Activated CD8-positive, alpha-beta memory T cell treated with anti-CD3 and anti-CD28 coated beads, Interleukin-2, amount 50 U/mL, for 4 hours (primary cell): Measurements from ENCODE around the gene LRRK2.
"Not testable (repeated sequence)": the region's sequence is repeated elsewhere in the genome, so short reads cannot be mapped to it uniquely, and the experiment has no call there.

ENCODE experiments used
- DNase-seq: peaks from one replicate; pipeline ENCODE4 v3.0.0-alpha.2; 2020

The LRRK2 gene

GRCh38 chr12:40215982-40216381, 8.8 kb upstream of the LRRK2 start:
- DNase-seq = no peak

GRCh38 chr12:40216516-40217288, 8.1 kb upstream of the LRRK2 start:
- DNase-seq = no peak

- DNase-seq = no peak
These were observed 5.0 kb upstream of the LRRK2 start for GRCh38 chr12:40219760-40220159.

GRCh38 chr12:40222247-40222646, 2.5 kb upstream of the LRRK2 start:
- no peak for DNase-seq

GRCh38 chr12:40223646-40224045, 1.2 kb upstream of the LRRK2 start:
- no peak for DNase-seq

DNA sequence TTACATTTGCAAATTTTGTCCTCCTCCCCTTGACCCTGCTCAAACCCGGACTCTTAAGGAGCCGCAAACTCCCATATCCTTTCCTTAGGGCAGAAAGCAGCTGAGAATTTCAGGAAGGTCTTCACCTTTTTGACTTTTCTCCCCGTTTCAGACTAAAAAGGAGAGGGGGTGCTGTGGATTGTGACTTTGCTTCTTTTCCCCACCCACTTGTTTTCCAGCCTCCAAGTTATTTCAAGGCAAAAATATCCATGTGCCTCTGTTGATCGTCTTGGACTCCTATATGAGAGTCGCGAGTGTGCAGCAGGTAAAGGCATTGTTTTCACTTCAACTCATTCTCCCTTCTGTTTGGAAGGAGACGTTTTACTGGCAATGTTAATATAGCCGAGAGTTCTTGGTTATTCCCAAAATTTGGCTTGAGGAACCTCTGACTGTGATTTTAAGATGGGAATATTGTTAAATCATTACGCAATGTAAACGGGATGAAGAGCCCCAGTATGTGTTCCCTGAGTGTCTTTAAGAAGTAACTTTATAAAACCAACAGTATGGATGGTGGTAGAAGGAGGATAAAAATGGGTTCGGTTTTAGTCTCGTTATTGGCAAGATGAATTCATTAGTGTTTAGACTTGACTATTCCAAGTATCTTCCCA, 663 bp downstream of the LRRK2 start:
- no peak for DNase-seq

DNA sequence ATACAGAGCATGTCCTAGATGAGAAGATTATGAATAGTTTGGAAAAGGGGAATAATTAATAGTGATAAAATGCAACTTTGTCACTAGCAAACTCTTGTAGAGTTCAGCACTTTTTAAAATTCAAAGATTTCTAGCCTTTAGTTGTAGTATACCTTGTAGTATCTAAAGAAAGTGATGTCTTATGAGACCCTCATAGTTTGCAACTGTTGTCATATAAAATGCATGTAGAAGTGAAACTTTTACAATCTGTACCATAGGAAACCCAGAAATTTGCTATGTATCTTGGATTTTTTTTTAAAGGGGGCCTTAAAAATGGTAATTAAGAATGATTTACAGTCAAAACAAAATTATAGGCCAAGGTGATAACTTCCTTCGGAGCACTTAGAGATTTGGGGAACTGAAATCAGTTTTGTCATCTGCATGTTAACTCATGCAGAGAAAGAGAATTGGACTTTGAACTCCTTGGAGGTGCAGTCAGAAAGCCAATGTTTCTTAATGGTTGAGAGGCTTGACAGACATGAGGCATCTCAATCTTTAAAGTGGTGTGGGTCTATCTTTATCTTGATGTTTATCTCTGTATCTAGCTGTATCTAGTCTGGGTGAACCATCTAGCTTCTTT, 1.3 kb downstream of the LRRK2 start:
- DNase-seq = no peak

- DNase-seq = no peak
These were observed 1.9 kb downstream of the LRRK2 start for GRCh38 chr12:40226705-40227104.

DNA sequence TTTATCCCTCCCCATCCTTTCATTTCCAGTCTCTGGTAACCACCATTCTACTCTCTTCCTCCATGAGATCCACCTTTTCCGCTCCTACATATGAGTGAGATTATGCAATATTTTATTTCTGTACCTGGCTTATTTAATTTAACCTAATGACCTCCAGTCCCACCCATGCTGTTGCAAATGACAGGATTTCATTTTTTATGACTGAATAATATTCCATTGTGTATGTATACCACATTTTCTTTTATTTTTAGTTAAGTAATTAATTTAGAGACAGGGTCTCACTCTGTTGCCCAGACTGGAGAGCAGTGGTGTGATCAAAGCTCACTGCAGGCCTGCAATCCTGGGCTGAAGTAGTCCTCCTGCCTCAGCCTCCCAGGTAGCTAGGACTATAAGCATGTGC, 2.6 kb downstream of the LRRK2 start:
- no peak for DNase-seq

GRCh38 chr12:40228727-40229126, 3.9 kb downstream of the LRRK2 start:
- no peak for DNase-seq

GRCh38 chr12:40229690-40230651, 5.2 kb downstream of the LRRK2 start:
- no peak for DNase-seq

DNA sequence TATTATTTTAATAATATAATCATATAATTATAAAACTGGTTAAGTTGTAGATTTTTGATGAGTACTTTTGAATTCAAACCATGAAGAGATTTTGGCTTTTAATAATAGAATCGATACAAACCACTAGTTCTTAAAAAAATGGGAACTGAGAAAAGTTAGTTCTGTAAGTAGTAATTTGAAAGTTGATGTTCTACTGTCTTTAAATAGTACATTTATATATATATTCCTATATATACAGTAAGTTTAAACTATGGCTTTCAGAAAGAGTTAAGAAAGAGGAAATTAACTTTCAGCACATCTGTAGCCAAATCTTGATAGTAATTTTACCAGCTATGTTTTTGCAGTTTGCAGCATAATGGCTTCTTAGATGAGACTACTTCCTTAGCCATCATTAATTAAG, 7.8 kb downstream of the LRRK2 start:
- no peak for DNase-seq

- no peak for DNase-seq
These were observed 9.1 kb downstream of the LRRK2 start for GRCh38 chr12:40233741-40234367.

GRCh38 chr12:40236357-40236850, 11.6 kb downstream of the LRRK2 start:
- no peak for DNase-seq

- no peak for DNase-seq
These were observed 13.6 kb downstream of the LRRK2 start for GRCh38 chr12:40238266-40238902.

DNA sequence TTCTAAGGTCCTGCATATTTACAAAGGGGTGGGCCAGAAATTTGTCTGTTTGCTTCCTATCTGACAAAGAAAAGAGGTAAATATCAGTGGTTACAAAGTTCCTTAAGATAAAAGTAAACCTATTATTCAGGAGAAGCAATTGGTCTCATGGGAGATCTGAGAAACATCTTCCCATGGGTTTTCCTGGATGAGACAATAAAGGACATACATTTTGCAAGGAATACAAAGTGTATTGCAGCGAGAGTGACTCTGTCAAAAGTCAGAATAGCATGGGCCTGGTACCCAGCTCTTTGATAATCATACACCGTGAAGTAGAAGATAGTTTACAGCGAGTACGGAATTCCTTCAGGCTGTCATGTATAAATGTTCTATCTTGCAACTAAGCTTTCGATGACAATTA, 14.2 kb downstream of the LRRK2 start:
- DNase-seq = no peak

- DNase-seq = no peak
These were observed 16.0 kb downstream of the LRRK2 start for GRCh38 chr12:40240779-40241178.

DNA sequence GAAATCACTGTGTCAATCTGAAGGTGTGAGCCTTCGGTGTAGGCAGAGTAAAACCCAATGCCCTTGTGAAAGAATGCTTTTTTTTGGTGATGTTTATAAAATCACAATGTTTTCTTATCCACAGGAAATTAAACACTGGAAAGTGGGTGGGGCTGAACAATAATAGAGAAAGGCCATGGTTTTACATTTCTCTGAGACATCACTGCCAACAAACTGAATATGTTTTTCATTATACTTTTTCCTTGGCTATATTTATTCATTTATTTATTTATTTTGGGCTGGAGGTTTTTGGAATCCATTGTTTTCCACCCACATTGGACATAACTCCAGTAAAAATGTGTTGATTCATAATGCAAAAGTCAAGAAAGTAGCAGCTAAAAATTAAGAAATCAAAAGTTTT, 16.9 kb downstream of the LRRK2 start:
- no peak for DNase-seq

DNA sequence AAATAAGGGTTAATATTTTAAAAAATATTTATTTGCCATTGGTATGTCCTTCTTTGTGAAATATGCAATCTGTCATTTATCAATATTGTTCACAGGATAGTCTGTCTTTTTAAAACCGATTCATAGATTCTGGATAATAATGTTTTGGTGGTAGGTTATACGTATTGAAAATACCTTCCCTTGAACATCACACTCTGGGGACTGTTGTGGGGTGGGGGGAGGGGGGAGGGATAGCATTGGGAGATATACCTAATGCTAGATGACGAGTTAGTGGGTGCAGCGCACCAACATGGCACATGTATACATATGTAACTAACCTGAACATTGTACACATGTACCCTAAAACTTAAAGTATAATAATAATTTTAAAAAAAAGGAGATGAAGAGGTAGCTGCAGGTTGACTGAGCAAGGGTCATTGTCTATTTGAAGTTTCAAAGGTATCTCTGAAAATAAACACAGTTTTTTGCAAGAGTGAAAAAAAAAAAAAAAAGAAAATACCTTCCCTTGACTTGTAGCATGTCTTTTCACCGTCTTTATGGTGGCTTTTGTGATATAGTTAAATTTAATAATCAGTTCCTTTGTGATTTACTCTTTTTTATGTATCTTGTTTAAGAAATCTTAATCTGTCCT, 19.8 kb downstream of the LRRK2 start:
- DNase-seq = not testable (repeated sequence)

DNA sequence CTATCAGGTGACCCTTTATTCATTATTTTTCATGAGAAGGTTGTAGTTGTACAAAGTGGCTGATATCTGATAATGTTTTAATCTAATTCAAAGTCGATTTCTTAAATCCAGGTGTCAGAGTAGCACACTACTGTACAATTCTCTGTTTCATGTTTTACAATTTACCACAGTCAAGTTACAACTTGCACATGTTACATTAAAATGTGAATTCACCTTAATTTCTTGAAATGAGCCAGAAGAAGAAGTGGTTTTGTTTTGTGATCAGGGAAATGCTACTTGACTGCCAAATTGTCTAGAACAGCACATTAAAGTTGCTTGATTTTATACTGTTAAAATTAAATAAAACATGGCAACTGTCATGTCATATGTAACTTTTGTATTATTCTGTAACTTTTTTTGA, 23.2 kb downstream of the LRRK2 start:
- no peak for DNase-seq

DNA sequence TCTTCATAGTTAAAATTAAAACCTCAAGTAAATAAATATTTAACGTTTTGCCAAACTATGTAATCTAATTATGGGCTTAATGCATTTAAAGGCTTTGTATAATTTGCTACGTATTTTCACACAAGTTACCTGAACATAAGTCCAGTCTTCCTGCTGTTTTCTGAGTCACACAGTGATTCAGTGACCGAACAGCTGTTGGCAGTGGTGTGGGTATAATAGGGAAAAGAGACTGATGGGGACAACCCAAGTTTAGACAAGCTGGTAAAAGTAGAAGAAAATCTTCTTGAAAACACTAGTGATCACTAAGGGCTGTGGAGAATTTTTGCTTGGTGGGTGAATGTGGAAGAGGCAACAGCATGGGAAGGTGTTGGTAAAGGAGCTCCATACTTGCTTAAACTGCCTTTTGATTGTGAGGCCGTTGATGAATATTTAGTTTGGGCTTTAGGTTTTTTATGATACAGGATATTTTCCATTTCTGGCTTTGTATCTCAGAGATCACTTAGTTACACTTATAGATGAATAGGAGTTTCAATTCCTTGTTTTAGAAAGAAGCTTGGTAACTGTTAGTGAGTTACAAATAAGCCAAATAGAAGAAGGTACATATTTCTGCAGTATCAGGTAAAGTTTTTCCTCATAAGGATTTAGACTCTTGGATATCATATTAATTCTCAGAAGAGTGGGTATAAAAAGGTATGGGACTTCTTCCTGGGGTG, 23.9 kb downstream of the LRRK2 start:
- no peak for DNase-seq
